NCI-H82 treated with DMSO at 0.1 percent for 48 hours (cell line): ENCODE results near the gene RIOK1.
"Not testable (repeated sequence)": the region's sequence is repeated elsewhere in the genome, so short reads cannot be mapped to it uniquely, and the experiment has no call there.

Experiments used
- DNase-seq: peaks from one replicate; lab custom pipeline; 2025; ENCODE audit not compliant: unreplicated experiment; lab: John Stamatoyannopoulos, UW

RIOK1 gene

GRCh38 chr6:7389451-7390225, at the start of gene RIOK1, which contains the start of gene CAGE1:
TSS of gene RIOK1 (plus strand) at chr6:7389808. CDS start at chr6:7390003, 195 bp downstream.
TSS of gene CAGE1 (minus strand) at chr6:7389742. CDS start at chr6:7387173, 2,569 bp downstream.
- DNase-seq = peak; percentile 83

GRCh38 chr6:7341271-7341670, 48.3 kb upstream of the RIOK1 start:
- DNase-seq = no peak

DNA sequence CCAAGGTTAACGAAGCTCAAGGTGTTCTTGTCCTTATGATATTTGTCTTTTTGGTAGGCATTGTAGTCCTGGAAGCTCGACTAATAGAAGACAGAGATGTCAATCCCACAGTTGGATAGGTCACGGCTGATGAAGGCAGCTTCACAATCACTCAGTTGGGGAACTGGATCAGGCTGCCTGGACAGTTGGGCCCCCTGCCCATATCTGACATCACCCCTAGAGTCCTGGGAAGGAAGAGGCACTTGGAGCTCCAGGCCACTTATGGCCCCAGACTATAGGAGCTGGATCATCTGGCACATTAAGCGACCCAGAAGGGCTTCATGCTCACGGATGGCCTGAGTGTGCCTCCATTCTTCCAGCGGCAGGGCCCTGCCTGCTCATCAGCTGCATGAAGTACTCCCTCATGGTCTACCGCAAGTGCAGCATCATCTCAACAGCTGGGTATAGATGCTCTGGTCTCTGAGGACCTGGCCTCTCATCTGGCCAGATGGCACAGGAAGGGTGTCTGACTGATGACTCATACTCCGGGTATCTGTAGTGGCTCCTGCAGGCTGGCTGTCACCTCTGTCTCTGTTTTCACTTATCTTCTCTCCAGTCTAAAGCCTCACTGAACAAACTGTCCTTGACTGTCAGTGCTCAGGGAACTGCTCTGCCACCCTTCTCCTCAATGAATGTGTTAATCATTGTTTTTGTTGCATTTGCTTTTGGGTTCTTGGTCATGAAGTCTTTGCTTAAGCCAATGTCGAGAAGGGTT, 47.4 kb upstream of the RIOK1 start:
- DNase-seq = no peak

DNA sequence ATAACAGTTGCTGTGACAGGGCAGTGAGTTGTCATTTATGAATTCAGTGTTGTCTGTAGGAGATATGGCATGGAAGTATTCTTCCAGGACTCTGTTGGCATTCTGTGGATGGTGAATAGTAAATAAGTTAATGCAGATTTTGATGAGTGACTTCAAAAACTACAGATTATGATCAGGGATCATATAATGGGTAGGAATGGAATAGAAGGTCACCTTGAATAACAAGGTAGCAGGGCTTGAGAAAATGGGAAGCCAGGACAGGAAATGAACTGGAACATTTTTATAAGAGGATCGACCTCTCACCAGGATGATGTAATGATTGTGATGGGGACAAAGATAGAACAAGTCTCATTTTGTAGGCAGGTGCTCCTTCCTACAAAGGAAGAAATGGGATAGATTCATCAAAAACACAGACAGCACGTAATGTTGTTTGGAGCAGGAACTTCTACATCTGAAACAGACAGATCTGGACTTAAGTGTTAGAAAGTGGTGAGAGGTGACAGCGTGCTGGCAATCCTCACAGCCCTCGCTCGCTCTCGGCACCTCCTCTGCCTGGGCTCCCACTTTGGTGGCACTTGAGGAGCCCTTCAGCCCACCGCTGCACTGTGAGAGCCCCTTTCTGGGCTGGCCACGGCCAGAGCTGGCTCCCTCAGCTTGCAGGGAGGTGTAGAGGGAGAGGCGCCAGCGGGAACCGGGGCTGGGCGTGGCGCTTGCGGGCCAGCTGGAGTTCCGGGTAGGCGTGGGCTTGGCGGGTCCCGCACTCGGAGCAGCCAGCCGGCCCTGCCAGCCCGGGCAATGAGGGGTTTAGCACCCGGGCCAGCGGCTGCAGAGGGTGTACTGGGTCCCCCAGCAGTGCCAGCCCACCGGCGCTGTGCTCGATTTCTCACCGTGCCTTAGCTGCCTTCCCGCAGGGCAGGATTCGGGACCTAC, 45.8 kb upstream of the RIOK1 start:
- no peak for DNase-seq

- DNase-seq = not testable (repeated sequence)
Measured at GRCh38 chr6:7344773-7345450, 44.7 kb upstream of the RIOK1 start.

GRCh38 chr6:7347551-7347997, 42.0 kb upstream of the RIOK1 start:
- not testable (repeated sequence) for DNase-seq

DNA sequence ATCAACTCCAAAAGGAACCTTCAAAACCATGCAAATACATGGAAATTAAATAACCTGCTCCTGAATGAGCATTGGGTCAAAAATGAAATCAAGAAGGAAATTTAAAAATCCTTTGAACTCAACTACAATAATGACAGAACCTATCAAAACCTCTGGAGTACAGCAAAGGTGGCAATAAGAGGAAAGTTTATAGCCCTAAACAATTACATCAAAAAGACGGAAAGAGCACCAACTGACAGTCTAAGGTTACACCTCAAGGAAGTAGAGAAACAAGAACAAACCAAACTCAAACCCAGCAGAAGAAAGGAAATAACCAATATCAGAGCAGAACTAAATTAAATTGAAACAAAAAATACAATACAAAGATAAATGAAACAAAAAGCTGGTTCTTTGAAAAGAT, 39.0 kb upstream of the RIOK1 start:
- DNase-seq = not testable (repeated sequence)

- DNase-seq = not testable (repeated sequence)
Measured at GRCh38 chr6:7351916-7352315, 37.7 kb upstream of the RIOK1 start.

DNA sequence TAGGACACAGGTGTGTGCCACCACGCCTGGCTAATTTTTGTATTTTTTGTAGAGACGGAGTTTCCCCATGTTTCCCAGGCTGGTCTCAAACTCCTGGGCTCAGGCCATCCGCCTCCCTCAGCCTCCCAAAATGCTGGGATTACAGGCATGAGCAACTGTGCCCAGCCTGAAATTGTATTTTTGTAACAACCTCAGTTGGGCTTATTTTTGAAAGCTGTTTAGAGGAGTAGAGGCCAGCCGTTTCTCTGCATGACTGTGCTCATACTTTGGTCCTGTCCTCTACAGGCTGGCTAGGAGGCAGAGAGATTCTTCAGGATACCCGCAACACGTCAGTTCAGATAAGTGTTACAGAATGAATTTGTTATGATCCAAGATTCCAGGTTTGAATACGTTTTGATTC, 22.2 kb upstream of the RIOK1 start:
- no peak for DNase-seq

DNA sequence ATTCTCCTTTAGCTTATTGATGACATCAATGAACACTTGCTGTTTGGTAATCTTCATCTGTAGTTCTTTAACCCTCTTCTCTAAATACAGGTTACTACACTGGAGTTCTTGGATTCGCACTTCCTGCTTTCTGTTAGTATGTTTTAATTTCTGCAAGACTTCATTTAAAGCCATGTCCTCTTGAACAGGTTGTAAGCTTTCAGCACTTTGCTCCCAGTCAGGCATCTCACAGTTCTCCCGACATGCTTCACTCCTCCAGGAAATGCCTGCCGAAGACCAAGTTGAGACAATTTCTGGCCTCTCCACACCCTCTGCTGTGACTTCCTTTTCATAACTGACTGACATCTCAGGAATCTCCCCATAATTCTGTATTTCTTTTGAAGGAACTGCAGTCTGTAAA, 15.9 kb upstream of the RIOK1 start:
- no peak for DNase-seq

DNA sequence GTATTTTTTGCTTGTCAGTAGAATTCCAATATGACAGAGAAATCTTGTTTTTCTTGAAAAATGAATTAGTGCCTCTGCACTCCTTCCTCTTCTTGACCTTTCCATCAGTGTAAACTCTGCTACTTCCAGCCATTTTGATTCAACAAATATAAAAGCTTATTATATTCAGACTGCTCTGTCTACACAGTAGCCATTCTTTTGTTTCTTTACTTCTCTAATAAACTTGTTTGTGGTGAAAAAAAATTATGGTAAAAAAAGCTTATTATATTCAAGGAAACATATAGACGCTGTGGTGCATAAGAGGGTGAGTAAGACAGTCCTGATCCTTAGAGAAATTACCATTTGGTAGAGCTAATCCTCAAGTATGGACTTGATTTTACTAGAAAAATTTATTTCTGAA, 11.6 kb upstream of the RIOK1 start:
- DNase-seq = no peak

DNA sequence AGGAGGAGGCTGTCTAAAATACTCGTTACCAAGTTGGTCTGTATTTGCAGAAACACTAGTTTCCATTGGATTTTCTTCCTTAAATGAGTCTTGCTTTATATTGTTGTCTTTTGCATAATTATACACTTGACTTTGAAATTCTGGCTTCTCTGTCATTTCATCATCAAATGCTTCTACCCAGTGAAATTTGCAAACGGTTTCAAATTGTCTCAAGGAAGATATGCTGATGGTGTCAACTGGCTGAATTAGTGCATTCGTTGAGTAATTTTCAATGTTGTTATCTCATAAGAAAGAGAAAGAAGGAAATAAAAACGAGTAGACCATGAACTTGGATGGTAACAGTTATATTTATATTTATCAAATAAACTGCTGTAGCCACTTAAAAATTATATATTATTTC, 10.9 kb upstream of the RIOK1 start:
- DNase-seq = no peak

- no peak for DNase-seq
Measured at GRCh38 chr6:7381092-7381491, 8.5 kb upstream of the RIOK1 start.

DNA sequence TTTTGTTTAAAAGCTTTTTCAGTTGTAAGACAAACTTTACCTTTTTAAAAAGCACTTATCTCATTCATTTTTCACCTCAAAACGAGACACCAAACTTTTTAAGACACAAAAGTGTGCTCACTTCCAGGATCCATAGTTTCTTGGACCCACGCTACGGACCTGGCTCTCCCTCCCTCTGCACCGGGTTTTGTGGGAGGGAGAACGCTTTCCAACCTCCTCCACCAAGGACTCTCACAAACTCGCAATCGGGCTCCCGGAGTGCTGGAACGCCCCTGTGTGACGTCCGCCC, 502 bp upstream of the RIOK1 start:
- DNase-seq = no peak

GRCh38 chr6:7390226-7390878, 744 bp downstream of the RIOK1 start:
- no peak for DNase-seq

DNA sequence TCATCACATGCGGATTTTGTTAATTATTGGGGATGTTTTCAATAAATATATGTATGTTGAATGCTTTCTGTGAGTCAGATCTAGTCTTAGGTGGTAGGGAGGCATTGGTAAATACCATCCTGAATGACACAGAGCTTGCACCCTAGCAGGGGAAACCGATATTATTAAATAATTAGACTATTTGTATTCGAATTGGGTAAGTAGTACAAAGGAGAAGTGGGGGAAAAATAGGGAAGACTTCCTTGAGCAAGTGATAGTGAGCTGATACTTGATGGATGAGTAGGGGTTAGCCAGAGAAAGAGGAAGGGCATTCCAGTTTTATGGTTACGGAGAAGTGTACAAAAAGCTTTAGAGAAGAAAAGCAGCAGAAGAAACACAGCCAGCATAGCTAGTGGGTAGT, 1.5 kb downstream of the RIOK1 start:
- no peak for DNase-seq

GRCh38 chr6:7392402-7392801, 2.8 kb downstream of the RIOK1 start:
- no peak for DNase-seq

- no peak for DNase-seq
Measured at GRCh38 chr6:7401075-7401474, 11.5 kb downstream of the RIOK1 start.

GRCh38 chr6:7402716-7403115, 13.1 kb downstream of the RIOK1 start:
- no peak for DNase-seq

- no peak for DNase-seq
Measured at GRCh38 chr6:7404546-7404945, 14.9 kb downstream of the RIOK1 start.
